HG02973 (cell line): ENCODE measurements around the gene RPL18A.

Experiments used
- ATAC-seq: cut with Tn5 transposase; IDR thresholded peaks from one replicate; pipeline ENCODE4 v1.9.1; 2021; ENCODE audit warnings: moderate library complexity; ENCODE audit not compliant: unreplicated experiment

Gene RPL18A

GRCh38 chr19:17841810-17842662 lies 17.7 kb upstream of the RPL18A start:
- no peak for ATAC-seq

DNA sequence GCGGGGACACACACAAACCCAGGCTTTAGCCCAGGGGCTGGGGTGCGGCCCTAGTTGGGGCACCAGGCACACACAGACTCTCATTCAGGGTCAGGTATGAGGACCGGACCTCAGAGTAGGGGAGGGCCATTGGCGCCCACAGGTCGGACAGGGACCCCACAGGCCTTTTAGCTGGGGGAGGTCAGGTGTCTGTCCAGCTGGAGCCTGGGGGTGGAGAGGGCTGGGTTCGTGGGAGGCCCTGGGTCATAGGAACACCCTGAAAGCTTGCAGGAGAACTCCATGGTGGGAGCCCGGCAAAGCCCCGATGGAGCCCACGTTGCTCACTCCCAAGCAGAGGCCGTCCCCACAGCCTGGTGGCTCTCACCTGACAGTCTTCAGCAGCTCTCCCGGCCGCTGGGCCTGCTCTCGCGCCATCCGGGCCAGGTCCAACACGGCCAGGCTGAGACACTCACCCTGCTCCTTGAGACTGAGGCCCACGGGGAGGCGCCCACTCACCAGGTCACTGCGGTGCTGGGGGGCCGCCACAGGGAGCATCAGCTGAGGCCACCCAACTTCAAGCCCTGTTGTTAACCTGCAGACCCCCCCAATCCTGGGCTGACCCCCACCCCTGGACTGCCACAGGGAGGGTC lies 16.9 kb upstream of the RPL18A start:
- ATAC-seq = no peak

DNA sequence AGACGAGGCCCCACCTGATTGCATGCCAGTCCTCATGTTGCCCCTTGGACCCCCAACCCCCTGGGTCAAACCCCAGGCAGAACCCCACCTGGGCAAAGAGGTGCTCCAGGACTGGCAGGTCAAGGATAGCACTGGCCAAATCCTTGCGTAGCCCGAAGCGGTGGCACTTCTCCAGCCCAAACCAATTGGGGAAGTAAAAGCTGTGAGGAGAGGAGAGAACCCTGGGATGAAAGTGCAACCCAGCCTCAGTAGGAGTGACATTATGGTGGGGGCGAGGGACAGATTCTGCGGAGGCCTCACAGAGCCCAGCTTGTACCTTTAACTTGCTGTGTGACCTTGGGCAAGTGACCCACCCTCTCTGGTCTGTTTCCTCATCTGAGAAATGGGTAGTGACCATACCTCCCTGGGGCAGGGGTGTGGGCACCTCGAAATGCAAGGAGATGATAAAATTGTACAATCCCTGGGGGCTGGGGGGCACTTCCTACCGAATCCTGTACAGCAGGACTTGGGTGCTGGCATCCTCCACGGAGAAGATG lies 16.4 kb upstream of the RPL18A start:
- ATAC-seq = no peak

DNA sequence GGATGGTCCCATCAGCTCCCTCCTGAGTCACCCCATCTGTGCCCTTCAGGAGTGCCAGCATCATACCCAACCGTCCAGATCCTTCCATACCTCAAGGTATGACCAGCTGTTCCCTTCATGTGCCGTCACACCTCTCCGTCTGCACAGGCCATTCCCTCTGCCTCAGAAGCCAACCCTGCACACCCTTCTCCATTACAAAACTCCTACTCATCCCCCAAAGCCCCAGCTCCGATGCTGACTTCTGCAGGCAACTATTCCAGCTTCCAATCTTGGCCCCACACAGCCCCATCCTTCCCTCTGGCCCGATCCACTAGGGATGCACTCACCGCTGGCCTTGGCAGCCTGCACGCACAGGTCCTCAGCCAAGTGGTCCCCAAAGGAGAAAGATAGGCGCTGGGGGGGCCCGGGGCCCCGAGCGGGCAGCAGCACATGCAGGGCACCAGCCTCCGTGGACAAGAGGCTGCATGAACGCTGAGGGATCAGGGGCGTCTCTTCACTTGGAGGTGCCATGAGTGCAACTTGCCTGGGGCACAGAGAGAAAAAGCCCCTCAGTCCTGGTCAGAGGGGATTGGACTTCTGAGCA lies 15.7 kb upstream of the RPL18A start:
- ATAC-seq = no peak

- no peak for ATAC-seq
These were observed 13.6 kb upstream of the RPL18A start for GRCh38 chr19:17846146-17846545.

GRCh38 chr19:17847538-17848366 lies 12.0 kb upstream of the RPL18A start, which contains the start of gene JAK3:
Gene JAK3 (minus strand): TSS chr19:17847982. CDS start chr19:17844417, 3,565 bp downstream.
- ATAC-seq = peak; percentile 52

DNA sequence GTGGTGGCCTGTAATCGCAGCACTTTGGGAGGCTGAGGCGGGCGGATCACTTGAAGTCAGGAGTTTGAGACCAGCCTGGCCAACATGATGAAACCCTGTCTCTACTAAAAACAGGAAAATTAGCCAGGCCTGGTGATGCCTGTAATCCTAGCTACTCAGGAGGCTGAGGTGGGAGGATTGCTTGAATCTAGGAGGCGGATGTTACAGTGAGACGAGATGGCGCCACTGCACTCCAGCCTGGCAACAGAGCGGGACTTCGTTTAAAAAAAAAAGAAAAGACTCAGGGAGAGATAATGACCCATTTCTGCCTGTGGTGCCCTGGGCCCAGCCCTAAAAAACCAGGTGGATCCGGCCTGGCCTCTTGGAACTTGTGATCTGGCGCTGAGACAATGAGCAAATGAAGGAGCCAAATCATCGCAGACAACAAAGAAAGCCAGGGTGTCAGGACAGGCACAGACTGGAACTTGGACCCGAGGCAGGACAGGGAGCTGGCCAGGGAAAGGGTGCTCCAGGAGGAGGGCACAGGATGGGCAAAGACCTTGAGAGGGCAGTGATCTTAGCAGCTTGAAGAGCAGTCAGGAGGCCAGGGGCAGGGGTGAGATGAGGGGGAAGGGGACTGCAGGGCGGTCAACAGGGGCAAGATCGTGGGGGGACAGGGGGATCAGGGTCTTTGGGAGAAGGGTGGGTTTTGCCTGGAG lies 11.0 kb upstream of the RPL18A start:
- no peak for ATAC-seq

DNA sequence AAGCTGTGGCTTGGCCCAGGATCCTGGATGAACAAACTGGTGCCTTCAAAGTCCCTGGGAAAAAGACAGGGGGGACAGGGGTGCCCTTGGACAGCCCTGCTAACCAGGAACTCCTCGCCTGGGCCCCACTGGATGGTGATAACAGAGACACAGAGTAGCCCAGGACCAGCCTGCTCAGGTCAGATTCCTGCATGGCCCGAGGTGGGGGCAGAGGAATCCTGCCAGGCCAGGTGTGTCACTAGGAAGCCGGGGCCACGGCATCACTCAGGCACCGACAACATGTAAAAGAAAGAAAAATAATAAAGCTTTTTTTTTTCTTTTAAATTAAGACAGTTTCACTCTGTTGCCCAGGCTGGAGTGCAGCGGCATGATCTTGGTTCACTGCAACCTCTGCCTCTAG lies 5.6 kb upstream of the RPL18A start:
- no peak for ATAC-seq

GRCh38 chr19:17855280-17856152 lies 4.2 kb upstream of the RPL18A start:
- ATAC-seq = no peak

GRCh38 chr19:17860331-17860992 lies 752 bp downstream of the RPL18A start:
- no peak for ATAC-seq

DNA sequence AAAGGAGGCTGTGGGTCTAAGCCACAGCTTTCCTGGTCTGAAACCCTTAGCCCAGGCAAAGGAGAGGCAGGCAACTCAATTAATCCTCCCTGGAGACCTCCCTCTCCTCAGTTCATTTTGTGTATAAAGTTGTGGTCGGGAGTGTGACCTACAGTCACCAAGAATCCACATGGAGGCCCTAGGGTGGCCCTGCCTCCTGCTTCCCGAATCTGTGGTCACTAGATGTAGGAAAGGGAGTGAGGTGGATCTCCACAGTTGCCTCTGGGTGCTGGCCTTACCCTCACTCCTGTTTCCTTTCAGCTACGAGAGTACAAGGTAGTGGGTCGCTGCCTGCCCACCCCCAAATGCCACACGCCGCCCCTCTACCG lies 1.3 kb downstream of the RPL18A start:
- ATAC-seq = no peak

DNA sequence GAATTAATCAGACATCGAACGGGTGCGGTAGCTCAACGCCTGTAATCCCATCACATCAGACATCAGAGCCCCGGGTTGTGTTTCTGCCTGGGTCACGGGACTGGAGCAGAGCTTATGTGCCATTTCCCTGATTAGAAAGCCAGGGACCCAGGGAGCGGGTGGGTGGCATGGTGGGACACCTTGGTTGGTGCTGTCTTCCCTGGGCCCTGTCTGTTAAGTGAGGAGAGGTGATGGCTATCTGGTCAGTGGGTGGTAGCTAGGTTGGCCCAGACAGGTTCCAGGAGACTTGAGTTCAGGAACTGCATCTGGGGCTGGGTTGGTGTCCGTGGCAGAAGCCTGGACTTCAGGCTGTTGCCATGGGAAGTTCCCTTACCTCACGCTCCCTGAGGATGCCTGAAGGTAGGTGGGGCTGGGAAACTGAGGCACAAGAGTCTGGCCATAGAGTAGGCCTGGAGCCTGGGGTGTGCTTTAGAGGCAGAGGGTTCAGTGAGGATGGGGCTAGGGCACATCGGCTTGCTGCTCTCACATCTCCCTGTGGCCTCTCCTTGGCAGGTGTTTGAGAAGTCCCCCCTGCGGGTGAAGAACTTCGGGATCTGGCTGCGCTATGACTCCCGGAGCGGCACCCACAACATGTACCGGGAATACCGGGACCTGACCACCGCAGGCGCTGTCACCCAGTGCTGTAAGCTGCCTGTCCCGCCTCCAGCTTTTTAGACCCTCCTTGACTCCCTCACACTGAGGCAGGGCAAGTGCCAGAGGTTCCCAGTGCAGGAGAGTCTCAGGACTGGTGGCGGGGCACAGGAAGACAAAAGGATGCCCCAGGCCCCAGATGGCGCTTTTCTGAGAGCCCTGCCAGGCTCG lies 2.1 kb downstream of the RPL18A start:
- no peak for ATAC-seq

- ATAC-seq = no peak
These were observed 3.2 kb downstream of the RPL18A start for GRCh38 chr19:17862711-17863519.

DNA sequence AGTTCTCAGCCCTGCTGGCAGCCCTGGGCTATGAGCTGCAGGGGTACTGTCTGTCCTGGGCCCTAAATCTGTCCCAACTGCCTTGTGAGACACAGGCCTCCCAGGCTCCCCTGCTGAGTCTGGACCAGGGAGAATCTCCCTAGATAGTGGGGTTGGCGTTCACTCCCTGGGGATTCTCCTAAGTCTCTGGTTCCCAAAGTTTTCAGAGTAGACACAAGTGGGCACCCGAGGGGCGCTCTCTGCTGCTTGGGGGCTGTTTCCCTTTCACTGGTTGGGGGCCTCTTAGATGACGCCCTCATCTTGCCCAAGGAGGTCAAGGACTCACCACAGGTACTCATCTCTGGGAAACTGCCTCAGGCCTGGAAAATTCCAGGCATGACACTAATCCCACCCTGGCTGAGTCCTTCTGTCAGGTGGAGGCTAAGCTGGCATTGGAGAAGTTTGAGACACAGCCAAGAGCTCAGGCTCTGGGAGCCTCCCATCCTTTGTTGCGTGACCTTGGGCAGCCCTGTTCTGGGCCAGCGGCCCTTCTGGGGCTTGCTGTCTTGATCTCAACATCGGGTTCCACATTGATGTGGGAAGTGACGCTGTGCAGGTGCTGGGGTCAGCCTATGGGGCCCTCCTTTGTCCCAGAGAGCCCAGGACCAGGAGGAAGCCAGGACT lies 3.9 kb downstream of the RPL18A start:
- no peak for ATAC-seq

- ATAC-seq = no peak
These were observed 5.9 kb downstream of the RPL18A start for GRCh38 chr19:17865364-17866311.
